Measurements from ENCODE around the gene TRPM2. TPM values are rescaled to one million over a fixed set of nuclear protein-coding genes. Genes with fewer than 3 reads are reported as not detected.

The TRPM2 gene
- total RNA-seq, 1 experiment from 2014 or later, result 28.1 TPM

- BruUV-seq (replicated peaks), result no TSS peak
- ATAC-seq (no peak), DNase-seq (ENCODE audit: low read depth, low spot score) (no peak)
- Histone ChIP-seq H3K79me2 (ENCODE audit: insufficient read depth, low read length) (no peaks in the 10 kb centered on the region), H3K27me3 (ENCODE audit: insufficient read depth, low read length) (no peaks in the 10 kb centered on the region), H3K9me2 (ENCODE audit: insufficient read depth) (no peaks in the 10 kb centered on the region), H3K9ac (ENCODE audit: low read length) (no peak overlapping the region), H3K4me3 (replicated peaks in 1 of 2; ENCODE audit: low read depth in 1 of 2, low read length in 2 of 2) (no peak overlapping the region), H3K27ac (ENCODE audit: low read depth, low read length) (no peak overlapping the region), H4K20me1 (ENCODE audit: insufficient read depth) (no peaks in the 10 kb centered on the region), H3K36me3 (ENCODE audit: control insufficient read depth in 1 of 2, insufficient read depth in 2 of 2, low read length in 2 of 2) (no peaks in the 10 kb centered on the region), H3K4me1 (ENCODE audit: control insufficient read depth in 1 of 2, insufficient read depth in 2 of 2, low read length in 2 of 2) (no peaks in the 10 kb centered on the region), H3K9me3 (ENCODE audit: control insufficient read depth in 1 of 2, insufficient read depth in 1 of 2, low read depth in 1 of 2, low read length in 2 of 2) (no peaks in the 10 kb centered on the region), H2AFZ (ENCODE audit: low read depth, low read length, poor library complexity, severe bottlenecking) (no peak overlapping the region), H3K4me2 (ENCODE audit: low read length) (no peak overlapping the region)
- no peak for TF ChIP-seq ZNF274 (IDR thresholded peaks at IDR 0.05; ENCODE audit: low read depth, low read length)
- no peak for TF ChIP-seq ZFX (IDR thresholded peaks at IDR 0.05)
- TF ChIP-seq MAX (IDR thresholded peaks at IDR 0.05), result no peak
- no peak for TF ChIP-seq ELF1 (IDR thresholded peaks at IDR 0.05; ENCODE audit: borderline replicate concordance, low read depth)
- no peak for TF ChIP-seq FOSL1 (IDR thresholded peaks at IDR 0.05; ENCODE audit: low read depth)
- no peak for TF ChIP-seq JUND (IDR thresholded peaks at IDR 0.05)
- no peak for TF ChIP-seq CEBPB (IDR thresholded peaks at IDR 0.05; ENCODE audit: low read depth)
- TF ChIP-seq ATF3 (IDR thresholded peaks at IDR 0.05), result no peak
- no peak for TF ChIP-seq EGR1 (IDR thresholded peaks at IDR 0.05; ENCODE audit: low read depth)
- no peak for TF ChIP-seq CBX3 (IDR thresholded peaks at IDR 0.05; ENCODE audit: low read depth)
- no peak for TF ChIP-seq POLR2AphosphoS5 (IDR thresholded peaks at IDR 0.05; ENCODE audit: low read depth, low read length)
- no peak for TF ChIP-seq RAD21 (IDR thresholded peaks at IDR 0.05; ENCODE audit: low read depth)
- no peak for TF ChIP-seq EZH2 (IDR thresholded peaks at IDR 0.05)
- TF ChIP-seq SP1 (IDR thresholded peaks at IDR 0.05; ENCODE audit: low read depth), result no peak
- no peak for TF ChIP-seq YY1 (IDR thresholded peaks at IDR 0.05; ENCODE audit: extremely low read depth, insufficient replicate concordance, low read depth, low read length)
- no peak for TF ChIP-seq POLR2A (IDR thresholded peaks at IDR 0.05; ENCODE audit: borderline replicate concordance, extremely low read depth, insufficient read depth, insufficient read length)
- ChIA-PET RAD21 (ENCODE audit: low non-redundant PET in 1 of 2, low total read pairs in 2 of 2, uncharacterized antibody in 2 of 2, unreplicated experiment in 2 of 2) (no interaction called here), CTCF (interaction anchor here (1.5 kb wide), 1 partner anchor 176 kb away, joined by 5 read pairs; no protein-coding TSS in a partner anchor), POLR2A (no interaction called here)
- intact Hi-C loops (cut with micrococcal nuclease), result no loop called here
Measured at GRCh38 chr21:44478801-44479167, 125.4 kb downstream of the TRPM2 start.
